ENCODE measurements around the gene CDC25B. TPM values are rescaled to one million over a fixed set of nuclear protein-coding genes. Genes with fewer than 3 reads are reported as not detected.
A peak's percentile ranks its signal among the peaks of the same experiment; 100 is the strongest.

CDC25B gene
- total and polyA plus RNA-seq, 2 of the 13 experiments (the other 11 are each of a cell fraction or from before 2014, with no cell fraction given), result 14.5 to 19.4 TPM

- TF ChIP-seq CENPBD1 (CRISPR knock-in tag; IDR thresholded peaks at IDR 0.05; ENCODE audit: borderline replicate concordance, low read depth), result no peak
- no peak for TF ChIP-seq HIVEP1 (CRISPR knock-in tag; IDR thresholded peaks at IDR 0.05)
- no peak for TF ChIP-seq SCMH1 (CRISPR knock-in tag; IDR thresholded peaks at IDR 0.05; ENCODE audit: borderline replicate concordance)
- no peak for TF ChIP-seq HNRNPH1 (optimal IDR thresholded peaks at IDR 0.05; ENCODE audit: low read depth, low read length)
- TF ChIP-seq TRAFD1 (CRISPR knock-in tag; IDR thresholded peaks at IDR 0.05; ENCODE audit: borderline replicate concordance), result no peak
- TF ChIP-seq PTBP1 (IDR thresholded peaks at IDR 0.05; ENCODE audit: low read depth, low read length, poor library complexity, severe bottlenecking), result no peak
- TF ChIP-seq TEAD2 (CRISPR knock-in tag; IDR thresholded peaks at IDR 0.05), result no peak
- TF ChIP-seq PATZ1 (CRISPR knock-in tag; IDR thresholded peaks at IDR 0.05), result peak; percentile 88
- TF ChIP-seq CENPT (CRISPR knock-in tag; IDR thresholded peaks at IDR 0.05; ENCODE audit: low read depth), result no peak; the same call in 1 of the 2 replicates
- TF ChIP-seq FIP1L1 (IDR thresholded peaks at IDR 0.05; ENCODE audit: borderline replicate concordance, insufficient read depth, low read depth, low read length), result no peak
- no peak for TF ChIP-seq MEF2D (CRISPR knock-in tag; IDR thresholded peaks at IDR 0.05)
- no peak for TF ChIP-seq ZNF75D (CRISPR knock-in tag; IDR thresholded peaks at IDR 0.05; ENCODE audit: borderline replicate concordance)
- no peak for TF ChIP-seq HDAC2 (CRISPR knock-in tag; IDR thresholded peaks at IDR 0.05)
- TF ChIP-seq HNF4G (IDR thresholded peaks at IDR 0.05; ENCODE audit: borderline replicate concordance, low read depth, low read length), result no peak
- TF ChIP-seq HNF4G (CRISPR knock-in tag; IDR thresholded peaks at IDR 0.05; ENCODE audit: borderline replicate concordance, low read depth), result no peak
- peak; percentile 84; the same call in 1 of the 2 replicates for TF ChIP-seq MYPOP (CRISPR knock-in tag; IDR thresholded peaks at IDR 0.05)
- TF ChIP-seq ZNF724P (CRISPR knock-in tag; IDR thresholded peaks at IDR 0.05; ENCODE audit: borderline replicate concordance), result no peak
- TF ChIP-seq ELF4 (CRISPR knock-in tag; IDR thresholded peaks at IDR 0.05; ENCODE audit: borderline replicate concordance), result no peak
- TF ChIP-seq ZNF790 (CRISPR knock-in tag; IDR thresholded peaks at IDR 0.05; ENCODE audit: borderline replicate concordance), result no peak; the same call in 1 of the 2 replicates
- no peak for TF ChIP-seq CERS6 (CRISPR knock-in tag; IDR thresholded peaks at IDR 0.05)
- no peak for TF ChIP-seq CREBL2 (CRISPR knock-in tag; IDR thresholded peaks at IDR 0.05; ENCODE audit: borderline replicate concordance)
- peak; percentile 28; the same call in 1 of the 2 replicates for TF ChIP-seq ZNF773 (CRISPR knock-in tag; IDR thresholded peaks at IDR 0.05; ENCODE audit: borderline replicate concordance)
Measured at GRCh38 chr20:3786665-3787323, 9.3 kb upstream of the CDC25B start, which contains the start of gene CENPB (continued).

All from HepG2 (cell line).